PC-9 (cell line): ENCODE measurements around the gene KY.

Experiments
- CTCF ChIP-seq: fragments of 200-600 bp; sonication (generic); conservative IDR thresholded peaks from 2 replicates; pipeline ENCODE4 v1.6.1; 2017; ENCODE audit warnings: mixed run types, antibody characterized with exemption, mild to moderate bottlenecking, moderate library complexity
- EZH2 ChIP-seq: fragments of 200-600 bp; sonication (generic); IDR thresholded peaks from 2 replicates; pipeline ENCODE4 v1.8.0; 2017; ENCODE audit warnings: antibody characterized with exemption, low read depth

- no peak for TF ChIP-seq CTCF
- TF ChIP-seq EZH2 = no peak
Measured at GRCh38 chr3:134647902-134648760, 2.7 kb downstream of the KY start.
